Activated T-helper 1 cell treated with anti-CD3 and anti-CD28 coated beads, Interleukin-2, amount 50 U/mL, for 16 hours (primary cell): ENCODE data around the gene MLLT10.

Experiments
- DNase-seq, 2 donors: peaks; one replicate each; pipeline ENCODE4 v3.0.0-alpha.2; 2020; ENCODE audit warnings: low read depth in 1 of 2, low spot score in 1 of 2

MLLT10 gene

DNA sequence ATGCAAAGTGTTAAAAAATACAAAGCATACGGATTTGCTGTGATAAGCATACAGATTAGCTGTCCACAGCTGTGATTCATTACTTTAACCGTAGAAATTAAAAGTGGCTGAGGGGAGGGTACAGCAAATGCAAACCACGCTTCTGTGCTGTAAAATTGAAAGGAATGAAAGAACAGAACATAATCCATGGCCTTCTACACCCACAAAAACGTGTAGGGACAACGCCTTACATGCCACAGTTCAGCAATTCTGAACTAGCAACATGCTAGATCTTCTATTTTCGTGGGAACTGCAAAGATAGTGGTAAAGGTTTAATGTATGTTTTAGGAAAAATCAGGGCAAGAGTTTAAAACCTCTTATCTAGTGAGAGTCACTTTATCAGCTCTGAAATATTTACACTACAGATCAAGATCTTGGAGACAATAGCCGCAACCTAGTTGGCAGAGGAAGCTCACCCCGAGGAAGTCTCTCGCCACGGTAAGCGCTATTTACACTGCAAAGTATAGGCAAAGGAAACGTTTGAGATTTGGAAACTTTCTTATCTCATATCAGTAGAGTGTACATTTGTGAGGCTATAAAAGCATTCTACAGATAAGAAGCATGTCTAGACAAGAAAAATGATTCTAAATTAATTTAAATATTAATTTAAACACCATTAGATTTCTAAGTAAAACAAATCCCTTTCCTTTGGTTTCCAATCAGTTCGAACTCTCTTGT, 193.6 kb downstream of the MLLT10 start:
- DNase-seq, result no peak

DNA sequence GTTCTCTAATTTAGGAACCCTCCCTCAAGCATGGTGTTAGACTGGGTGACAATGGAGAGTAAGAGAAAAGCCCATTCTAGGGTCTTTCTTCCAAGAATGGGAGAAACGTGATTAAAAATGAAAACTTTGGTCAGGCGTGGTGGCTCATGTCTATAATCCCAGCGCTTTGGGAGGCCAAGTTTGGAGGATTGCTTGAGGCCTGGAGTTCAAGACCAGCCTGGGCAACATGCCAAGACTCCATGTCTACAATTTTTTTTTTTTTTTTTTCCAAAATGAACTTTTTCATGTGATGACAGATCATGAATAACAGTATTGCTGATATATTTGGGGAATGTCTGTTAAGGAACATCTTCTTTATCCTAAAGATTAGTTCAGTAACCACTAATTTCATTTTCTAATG, 194.6 kb downstream of the MLLT10 start:
- no peak for DNase-seq

GRCh38 chr10:21732067-21732772, 198.2 kb downstream of the MLLT10 start:
- peak in 1 of 2 donors; percentile 6 for DNase-seq

DNA sequence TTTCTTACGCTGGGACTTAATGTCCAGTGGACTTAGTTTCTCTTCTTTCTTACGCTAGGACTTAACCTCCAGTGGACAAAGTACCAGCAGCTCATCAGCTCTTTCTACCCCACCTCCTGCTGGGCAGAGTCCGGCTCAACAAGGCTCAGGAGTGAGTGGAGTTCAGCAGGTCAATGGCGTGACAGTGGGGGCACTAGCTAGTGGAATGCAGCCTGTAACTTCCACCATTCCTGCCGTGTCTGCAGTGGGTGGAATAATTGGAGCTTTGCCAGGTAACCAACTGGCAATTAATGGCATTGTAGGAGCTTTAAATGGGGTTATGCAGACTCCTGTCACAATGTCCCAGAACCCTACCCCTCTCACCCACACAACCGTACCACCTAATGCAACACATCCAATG, 199.7 kb downstream of the MLLT10 start:
- no peak for DNase-seq

DNA sequence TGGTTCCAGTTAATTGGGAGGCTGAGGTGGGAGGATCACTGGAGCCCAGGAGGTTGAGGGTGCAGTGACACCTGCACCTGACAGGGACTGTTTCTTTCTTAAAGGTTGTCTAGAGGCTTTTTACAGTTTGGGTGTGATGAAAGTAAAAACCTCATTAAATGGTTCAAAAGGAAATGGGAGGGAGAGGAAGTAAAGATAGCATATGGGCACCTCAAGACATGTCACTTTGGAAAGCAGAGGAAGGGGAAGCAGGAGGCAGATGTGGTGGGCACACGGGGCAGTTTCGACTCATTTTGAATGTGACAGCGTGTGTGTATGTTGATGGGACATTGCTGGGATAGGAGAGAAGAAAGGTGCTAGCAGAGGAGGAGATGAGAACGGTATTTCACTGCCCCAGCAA, 203.1 kb downstream of the MLLT10 start:
- DNase-seq, result no peak

- no peak for DNase-seq
These were observed 207.0 kb downstream of the MLLT10 start for GRCh38 chr10:21740989-21741388.

- DNase-seq, result no peak
These were observed 208.8 kb downstream of the MLLT10 start for GRCh38 chr10:21742740-21743412.

- no peak for DNase-seq
These were observed 210.2 kb downstream of the MLLT10 start for GRCh38 chr10:21744223-21744622.

DNA sequence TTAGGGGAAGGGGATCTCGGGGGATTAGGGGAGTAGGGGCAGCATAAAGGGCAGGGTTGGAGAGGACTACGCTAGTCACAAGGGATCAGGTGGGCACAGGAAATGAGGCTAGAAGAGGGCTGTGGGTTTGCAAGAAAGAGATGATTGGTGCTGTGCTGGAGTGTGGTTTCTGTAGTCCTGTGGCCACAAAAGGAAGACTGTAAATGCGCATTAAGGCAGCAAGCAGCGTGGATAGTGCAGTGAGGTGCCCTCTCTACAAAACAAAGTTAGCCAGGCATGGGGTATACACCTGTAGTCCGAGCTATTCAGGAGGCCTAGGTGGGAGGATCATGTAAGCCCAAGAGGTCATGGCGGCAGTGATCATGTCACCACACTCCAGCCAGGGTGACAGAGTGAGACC, 212.1 kb downstream of the MLLT10 start:
- no peak for DNase-seq

- no peak for DNase-seq
These were observed 213.8 kb downstream of the MLLT10 start for GRCh38 chr10:21747809-21748208.

DNA sequence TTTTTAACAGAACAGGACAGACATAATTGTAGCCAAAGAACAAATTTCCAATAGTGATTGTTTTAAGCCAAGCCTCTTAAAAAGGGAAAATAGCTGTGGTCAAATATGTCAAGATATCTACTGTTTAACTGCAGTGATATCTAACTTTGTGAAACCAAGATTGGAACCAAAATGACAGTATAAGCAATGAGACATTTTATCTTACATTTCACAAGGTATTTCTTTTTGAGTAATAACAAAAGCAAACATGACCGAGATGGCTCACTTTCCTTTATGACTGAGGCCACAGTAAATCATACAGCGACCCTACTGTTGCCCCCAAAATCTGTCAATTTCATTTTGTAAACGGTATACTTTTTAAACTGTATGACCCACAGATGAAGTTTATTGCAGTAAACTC, 215.8 kb downstream of the MLLT10 start:
- DNase-seq, result no peak

DNA sequence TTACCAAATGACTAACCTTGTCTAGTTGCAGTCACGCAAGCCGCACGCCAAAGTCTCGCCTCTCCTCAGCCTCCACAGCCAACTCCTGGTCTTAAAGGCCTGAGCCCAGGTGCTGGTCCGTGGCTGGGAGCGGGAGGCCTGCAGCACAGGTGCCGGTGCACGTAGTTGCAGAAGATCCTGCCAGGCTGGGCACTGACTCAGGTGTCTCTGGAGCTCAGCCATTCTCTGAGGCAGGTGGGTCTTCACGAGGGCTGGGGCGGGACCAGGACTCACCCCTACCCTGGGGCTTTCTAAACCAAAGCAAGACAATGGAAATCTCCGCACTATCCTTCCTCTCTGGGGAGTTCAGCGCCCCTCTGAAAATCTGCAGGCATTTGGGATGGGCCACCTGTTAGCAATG, 216.4 kb downstream of the MLLT10 start:
- DNase-seq, result no peak

GRCh38 chr10:21751341-21752310, 217.6 kb downstream of the MLLT10 start:
- no peak for DNase-seq

DNA sequence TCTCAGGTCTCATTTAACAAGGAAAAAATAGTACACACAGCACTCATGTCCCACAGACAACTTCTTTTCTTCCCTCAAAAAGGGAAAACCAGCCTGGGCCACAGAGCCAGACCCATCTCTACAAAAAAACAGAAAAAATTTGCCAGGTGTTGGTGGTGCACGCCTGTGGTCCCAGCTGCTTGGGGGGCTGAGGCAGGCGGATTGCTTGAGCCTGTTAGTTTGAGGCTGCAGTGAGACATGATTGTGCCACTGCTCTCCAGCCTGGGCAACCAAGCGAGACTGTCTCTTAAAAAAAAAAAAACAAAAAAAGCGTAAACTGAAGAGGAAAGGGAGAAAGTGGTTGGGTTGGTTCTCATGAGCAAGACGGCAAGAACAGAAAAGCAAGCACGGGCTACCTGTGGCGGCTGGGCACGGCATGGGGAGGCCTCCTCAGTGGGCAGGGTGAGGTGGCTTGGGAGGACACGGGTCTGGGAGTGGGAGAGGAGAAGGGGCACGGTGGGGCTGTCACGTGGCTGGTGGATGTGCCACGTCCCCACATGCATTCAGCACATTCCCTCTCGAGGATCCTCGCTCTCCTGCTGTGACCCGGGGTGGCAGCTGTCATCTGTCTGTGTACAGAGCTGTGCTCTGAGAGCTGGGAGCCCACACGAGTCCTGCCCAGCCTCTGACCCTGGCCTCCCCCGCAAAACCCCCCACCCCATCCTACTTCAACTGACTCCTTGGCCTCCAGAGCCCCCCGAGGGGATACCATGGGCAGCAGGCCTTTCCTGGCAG, 219.7 kb downstream of the MLLT10 start:
- no peak for DNase-seq

DNA sequence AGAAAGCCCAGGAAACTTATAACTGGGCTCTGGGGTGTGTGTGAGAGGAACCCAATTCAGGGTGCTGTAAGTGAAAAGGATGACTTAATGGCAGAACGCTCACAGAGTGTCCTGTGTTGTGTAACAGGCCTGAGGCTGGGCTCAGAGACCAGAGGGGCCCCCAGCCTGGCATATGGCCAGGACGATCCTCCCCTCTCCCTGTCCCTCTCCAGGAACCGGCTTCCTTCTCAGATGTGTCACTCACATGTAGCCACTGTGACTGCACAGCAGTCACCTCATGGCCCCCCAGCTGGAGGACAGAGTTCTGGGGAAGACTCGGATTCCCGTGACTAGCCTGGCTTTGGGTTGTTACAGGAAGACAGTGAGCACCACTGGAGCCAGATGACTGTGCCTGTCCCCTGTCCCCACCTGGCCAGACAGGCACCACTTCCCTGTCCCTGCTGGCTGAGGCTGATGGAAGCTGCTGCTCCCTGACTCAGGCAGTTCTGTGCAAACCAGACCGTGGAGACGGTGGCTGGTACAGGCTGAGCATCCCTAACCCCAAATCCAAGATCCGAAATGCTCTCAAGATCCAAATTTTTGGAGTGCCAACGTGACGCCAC, 220.5 kb downstream of the MLLT10 start:
- no peak for DNase-seq

DNA sequence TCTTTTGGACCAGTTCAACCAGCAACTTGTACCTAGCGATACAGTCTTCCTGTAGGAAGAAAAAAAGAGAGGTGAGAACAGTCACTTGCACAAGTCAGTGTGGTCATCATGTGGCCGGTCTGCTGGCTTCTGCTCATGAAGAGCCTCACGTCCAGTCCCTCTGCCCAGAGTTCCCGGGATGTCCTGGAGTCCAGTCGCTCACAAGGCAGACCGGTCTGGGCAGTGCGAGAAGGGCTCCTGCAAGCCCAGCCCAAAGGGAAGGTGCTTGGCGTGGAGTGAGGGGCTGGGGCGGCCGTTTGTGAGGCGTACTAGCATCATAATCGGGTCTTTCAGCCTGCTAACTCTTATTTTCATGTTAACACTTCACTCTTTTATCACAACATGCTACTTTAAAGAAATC, 222.7 kb downstream of the MLLT10 start:
- no peak for DNase-seq

DNA sequence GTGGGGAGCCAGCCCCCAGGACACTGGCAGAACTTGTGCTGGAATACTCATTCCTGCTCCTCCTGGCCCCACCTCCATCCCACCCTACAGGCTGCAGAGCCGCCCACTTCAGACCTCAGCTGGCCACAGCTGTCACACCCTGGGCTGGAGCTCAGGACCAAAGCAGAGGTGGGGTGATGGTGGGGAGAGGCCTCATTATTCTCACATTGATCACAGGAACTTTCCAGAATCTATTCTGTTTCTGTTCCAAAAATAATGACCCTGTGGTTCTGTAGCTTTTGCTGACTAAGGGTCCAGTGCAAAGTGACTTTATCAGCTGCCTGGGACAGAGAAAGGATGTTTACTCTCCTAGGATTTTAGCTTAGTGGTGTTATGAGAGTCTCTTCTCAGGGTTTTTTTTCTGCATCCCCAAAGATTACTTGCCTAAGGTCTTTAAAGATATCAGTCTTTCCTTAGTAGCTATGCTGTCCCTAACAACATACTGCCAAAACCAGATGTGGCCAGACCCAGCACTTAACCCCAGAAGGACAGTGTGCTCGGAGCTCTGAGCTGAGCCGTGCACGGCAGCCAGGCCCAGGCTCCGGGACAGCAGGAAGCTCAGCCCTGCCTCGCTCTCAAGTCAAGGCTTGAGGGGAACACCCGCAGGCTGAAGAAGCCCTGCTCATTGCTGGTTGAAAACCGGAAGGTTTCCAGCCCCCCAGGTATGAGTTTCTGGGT, 223.3 kb downstream of the MLLT10 start:
- DNase-seq, result no peak

GRCh38 chr10:21758239-21758638, 224.2 kb downstream of the MLLT10 start:
- DNase-seq, result no peak

- no peak for DNase-seq
These were observed 224.7 kb downstream of the MLLT10 start for GRCh38 chr10:21758696-21759095.
